Right lobe of liver (tissue), 4 donors: Measurements from ENCODE around the gene OR6K3.

Source experiments
- POLR2A ChIP-seq: fragments of 450-650 bp; IDR thresholded peaks from one replicate; pipeline ENCODE4 v1.6.1; 2017; ENCODE audit warnings: antibody characterized with exemption, mild to moderate bottlenecking
- TF ChIP-seq, protein P1 (sequence below), 4 donors: fragments of 200-600 bp in 3 of 4; fragments of 450-650 bp in 1 of 4; IDR thresholded peaks; one replicate each; pipeline versions ENCODE4 v1.5.1 to v1.8.0; 2016 to 2022; ENCODE audit warnings: antibody characterized with exemption in 4 of 4, mild to moderate bottlenecking in 2 of 4
- donor health status: DM: no; HTN: no; CAD: no.
- donor health status: DM: no; HTN: no; CAD: no.
- donor health status: DM: no; HTN: yes; CAD: no.

DNA sequence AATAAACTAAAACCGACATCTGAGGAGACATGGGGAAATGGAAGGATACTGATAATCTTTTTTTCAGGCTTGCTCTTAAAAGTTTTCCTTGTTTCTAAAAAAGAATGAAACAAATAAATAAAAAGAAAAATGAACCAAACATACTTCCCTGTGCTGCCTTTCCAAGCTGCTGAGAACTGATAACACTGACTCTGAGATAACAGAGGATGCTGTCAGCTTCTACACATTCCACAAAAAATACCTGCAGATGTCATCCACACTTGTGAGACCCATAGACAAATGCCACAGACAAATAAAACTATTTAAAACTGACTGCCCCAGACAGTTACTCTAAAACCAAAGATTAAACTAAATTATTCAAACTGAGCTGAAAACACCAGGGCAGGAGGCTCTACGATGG lies 12.0 kb upstream of the OR6K3 start:
- TF ChIP-seq, protein P1, sequence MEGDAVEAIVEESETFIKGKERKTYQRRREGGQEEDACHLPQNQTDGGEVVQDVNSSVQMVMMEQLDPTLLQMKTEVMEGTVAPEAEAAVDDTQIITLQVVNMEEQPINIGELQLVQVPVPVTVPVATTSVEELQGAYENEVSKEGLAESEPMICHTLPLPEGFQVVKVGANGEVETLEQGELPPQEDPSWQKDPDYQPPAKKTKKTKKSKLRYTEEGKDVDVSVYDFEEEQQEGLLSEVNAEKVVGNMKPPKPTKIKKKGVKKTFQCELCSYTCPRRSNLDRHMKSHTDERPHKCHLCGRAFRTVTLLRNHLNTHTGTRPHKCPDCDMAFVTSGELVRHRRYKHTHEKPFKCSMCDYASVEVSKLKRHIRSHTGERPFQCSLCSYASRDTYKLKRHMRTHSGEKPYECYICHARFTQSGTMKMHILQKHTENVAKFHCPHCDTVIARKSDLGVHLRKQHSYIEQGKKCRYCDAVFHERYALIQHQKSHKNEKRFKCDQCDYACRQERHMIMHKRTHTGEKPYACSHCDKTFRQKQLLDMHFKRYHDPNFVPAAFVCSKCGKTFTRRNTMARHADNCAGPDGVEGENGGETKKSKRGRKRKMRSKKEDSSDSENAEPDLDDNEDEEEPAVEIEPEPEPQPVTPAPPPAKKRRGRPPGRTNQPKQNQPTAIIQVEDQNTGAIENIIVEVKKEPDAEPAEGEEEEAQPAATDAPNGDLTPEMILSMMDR (IDR thresholded peaks at IDR 0.05), result no peak
- no peak for TF ChIP-seq POLR2A
